NCI-H1417 treated with DMSO at 0.1 percent for 48 hours (cell line): ENCODE measurements around the gene PPL.
"Not testable (repeated sequence)": the region's sequence is repeated elsewhere in the genome, so short reads cannot be mapped to it uniquely, and the experiment has no call there.

Experiments
- DNase-seq: peaks from one replicate; lab custom pipeline; 2025; lab: John Stamatoyannopoulos, UW

Gene PPL

DNA sequence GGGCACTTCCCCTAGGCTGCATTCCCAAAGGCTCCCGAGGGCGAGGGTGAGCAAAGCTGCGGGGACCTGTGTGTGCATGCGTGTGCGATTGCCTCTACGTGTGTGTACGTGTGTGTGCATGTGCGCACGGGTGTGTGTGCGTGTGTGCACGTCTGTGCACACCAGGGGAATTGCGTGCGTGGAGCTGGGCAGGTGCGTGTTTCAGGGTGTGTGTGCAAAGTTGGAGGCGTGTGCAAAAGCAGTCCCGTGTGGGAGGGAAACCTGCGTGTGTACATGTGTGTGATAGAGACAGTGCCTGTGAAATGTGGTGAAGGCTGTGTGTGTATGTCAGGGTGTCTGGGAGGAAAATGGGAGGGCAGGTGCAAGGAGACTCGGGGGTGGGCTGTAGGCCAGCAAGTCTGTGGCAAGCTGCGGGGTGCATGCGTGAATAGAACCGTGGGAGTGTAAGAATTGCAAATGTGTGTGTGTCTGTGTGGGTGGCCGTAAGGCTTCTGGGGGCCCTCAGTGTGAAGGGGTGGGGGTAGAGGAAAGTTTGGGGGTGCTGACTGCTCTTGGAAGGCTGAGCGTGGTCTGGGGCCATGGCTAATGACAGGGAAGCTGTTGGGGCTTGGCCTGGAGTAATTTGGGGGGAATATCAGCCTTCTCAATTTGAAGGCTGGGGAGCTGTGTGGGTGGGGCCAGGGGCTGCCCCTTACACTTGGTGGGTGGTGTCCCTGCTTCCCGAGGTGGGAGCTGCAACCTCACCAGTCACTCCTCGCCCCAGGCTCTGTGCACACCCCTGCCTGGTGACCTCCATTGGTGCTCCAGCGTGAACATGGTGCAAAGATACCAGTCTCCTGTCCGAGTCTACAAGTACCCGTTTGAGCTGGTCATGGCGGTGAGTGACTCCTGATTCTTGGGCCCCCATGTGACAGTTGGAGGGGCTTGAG, 21.8 kb upstream of the PPL start:
- no peak for DNase-seq

DNA sequence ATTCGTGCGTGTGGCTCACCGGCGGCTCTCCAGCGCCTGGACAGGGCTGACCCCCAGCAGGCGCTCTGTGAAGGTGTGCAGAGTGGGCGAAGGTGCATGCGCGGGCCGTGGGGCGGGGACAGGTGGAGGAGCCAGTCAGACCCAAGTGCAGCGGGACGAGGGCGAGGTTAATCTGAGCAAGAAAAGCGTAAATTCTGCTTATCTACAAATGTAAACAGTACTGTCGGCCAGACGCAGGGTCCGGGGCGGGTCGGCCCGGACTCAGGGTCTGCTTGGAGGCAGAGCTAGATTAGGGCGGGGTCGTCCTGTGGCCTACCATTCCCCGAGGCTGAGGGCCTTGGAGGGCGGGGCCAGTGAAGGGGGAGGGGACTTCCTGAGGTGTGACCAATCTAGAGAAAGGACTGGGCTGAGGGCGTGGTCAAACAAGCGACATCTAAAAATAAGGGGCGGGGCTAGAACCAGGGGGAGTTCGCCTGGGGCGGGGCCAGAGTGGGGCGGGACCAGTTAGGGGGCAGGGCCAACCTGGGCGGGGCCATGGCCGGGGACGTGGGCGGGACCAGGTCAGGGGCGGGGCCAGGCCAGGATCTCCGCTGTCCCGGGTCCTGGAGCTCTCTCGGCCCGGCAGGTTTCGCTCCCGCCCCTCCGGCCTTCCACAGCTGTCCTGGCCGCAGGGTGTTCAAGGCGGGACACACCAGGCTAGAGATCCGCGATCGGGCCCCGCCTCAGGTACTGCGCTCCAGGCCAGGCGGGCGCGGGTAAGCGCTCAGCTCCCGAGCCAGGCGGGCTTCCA, 21.0 kb upstream of the PPL start, which contains the start of gene SEC14L5:
Gene SEC14L5, plus strand, starts transcription at position 611 of the 790 bp plus-strand sequence. CDS start 994 bp downstream, outside the sequence.
- DNase-seq = peak; percentile 88

DNA sequence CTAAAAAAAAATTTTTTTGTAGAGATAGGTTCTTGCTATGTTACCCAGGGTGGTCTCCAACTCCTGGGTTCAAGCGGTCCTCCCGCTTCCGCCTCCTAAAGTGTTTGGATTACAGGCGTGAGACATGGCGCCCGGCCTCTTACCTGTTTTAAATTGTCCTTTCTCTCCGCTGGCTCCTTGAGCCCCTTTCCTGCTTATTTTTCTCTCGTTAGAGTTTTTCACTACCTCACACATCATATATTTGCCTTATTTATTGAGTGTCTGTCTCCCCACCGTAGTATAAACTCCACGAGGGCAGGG, 20.4 kb upstream of the PPL start:
- no peak for DNase-seq

DNA sequence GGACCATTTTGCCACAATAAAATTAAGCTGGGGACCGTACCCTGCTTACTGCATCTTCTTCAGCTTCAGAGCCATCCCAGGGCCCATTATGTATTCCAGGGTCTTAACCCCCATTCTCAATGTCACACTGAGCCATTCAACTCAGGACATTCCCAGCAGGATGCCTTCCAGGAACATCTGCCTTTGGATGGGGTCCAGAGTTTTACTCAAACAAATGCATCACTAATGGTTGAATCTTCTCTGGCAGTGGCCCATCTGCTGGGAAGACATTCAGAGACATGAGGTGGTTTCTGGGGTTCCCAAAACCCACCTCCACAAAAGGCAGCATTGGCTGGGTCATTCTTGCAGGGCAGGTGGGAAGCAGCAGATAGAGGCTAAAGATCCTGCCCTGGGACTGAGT, 17.8 kb upstream of the PPL start:
- no peak for DNase-seq

DNA sequence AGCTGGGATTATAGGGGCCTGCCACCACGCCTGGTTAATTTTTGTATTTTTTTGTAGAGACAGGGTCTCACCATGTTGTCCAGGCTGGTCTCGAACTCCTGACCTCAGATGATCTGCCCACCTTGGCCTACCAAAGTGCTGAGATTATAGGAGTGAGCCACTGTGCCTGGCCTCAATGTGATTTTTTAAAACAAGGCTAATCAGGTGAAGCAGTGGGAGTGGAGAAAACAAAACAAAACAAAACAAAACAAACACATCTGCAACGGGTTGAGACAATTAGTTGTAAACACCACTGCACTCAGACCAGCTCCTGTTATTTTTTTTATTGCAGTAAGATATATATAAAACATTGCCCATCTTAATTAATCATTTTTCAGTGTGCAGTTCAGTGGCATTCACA, 14.6 kb upstream of the PPL start:
- not testable (repeated sequence) for DNase-seq

DNA sequence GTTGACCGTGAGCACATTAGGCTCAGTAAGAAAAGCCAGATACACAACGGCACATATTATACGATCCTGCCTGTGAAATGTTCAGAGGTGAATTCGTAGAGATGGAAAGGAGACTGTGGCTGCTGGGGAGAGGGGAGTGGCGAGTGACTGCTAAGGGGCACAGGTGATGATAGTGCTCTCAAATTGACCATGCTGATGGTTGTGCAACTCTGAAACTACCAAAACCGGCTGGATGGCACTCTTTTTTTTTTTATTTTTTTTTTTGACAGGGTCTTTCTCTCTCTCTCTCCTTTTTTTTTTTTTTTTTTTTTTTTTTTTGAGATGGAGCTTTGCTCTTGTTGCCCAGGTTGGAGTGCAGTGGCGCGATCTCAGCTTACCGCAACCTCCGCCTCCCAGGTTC, 13.0 kb upstream of the PPL start:
- no peak for DNase-seq

DNA sequence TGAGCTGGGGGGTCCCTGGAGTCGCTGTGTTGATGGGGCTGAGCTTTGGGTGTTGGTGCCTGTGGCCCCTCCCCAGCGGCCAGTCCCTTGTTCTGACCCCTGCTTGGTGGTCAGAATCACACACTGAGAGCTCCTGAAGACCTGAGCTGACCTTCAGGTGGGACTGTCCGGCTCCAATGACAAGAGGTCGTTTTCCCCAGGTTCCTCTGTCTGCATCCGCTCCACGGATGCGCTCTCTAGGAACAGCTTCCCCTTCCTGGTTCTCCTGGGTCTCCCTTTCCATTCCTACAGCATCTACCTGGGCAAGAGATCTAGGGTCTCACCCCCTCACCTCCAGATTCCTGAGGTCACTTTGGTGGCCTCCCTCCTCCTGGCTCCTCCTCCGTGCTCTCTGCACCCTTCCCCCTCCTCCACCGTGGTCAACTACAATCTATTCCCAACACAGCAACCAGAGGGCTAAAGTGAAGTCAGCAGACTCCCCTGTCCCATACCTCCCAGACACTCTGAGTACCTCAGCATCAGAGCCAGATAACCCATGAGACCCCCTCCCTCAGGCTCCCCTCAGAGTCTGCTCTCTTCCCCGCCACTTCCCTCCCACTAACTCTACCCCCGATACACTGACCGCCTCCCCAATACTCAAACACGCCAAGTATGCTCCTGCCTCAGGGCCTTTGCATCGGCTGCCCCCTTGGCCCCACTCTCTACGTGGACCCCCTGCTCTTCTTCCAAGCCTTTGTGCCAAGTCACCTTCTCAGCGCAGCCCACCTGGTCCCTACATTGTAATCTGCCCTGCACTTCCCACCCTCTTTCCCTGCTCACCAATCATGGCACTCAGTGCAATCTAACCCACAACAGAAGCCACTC, 12.2 kb upstream of the PPL start:
- DNase-seq = no peak

DNA sequence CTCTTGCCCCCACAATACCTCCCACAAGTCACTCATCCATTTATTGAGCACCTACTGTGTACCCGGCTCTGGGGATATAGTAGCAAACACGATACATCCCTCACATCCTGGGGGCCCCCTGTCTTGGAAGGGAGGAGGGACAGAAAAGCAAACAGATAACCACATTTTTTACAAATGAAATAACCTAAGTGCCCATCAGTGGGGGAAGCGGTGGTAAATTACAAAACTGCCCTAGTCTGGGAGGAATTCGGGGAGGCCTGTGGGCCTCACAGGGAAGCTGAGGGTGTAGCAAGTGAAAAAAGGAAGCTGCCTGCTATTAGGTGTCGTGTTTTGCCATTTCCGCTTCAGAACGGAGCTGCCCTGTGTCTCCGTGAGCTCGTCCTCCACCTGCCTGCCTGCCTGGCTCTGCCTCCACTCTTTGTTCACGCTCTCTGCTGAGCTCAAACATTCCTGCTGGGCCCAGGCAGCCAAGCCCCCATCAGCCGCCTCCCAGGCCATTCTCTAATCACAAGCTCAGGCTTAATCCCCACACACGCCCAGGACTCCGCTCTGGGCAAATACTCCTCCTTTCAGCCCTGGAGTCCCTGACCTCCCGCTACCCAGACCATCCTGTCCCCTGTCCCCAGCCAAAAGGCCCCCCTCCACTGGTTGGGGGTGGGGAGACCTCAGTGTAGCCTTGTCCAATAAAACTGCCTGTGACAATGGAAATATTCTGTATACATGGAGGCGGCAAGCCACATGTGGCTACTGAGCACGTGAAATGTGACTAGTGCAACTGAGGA, 11.0 kb upstream of the PPL start:
- peak; percentile 49 for DNase-seq

DNA sequence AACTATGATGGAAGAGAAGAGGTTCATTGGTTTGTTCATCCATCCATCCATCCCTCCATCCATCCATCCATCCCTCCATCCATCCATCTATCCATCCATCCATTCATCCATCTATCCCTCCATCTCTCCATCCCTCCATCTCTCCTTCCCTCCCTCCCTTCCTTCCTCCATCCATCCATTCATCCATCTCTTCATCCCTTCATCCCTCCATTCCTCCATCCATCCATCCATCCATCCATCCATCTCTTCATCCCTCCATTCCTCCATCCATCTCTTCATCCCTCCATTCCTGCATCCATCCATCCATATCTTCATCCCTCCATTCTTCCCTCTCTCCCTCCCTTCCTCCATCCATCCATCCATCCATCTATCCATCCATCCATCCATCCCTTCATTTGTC, 10.0 kb upstream of the PPL start:
- DNase-seq = no peak

DNA sequence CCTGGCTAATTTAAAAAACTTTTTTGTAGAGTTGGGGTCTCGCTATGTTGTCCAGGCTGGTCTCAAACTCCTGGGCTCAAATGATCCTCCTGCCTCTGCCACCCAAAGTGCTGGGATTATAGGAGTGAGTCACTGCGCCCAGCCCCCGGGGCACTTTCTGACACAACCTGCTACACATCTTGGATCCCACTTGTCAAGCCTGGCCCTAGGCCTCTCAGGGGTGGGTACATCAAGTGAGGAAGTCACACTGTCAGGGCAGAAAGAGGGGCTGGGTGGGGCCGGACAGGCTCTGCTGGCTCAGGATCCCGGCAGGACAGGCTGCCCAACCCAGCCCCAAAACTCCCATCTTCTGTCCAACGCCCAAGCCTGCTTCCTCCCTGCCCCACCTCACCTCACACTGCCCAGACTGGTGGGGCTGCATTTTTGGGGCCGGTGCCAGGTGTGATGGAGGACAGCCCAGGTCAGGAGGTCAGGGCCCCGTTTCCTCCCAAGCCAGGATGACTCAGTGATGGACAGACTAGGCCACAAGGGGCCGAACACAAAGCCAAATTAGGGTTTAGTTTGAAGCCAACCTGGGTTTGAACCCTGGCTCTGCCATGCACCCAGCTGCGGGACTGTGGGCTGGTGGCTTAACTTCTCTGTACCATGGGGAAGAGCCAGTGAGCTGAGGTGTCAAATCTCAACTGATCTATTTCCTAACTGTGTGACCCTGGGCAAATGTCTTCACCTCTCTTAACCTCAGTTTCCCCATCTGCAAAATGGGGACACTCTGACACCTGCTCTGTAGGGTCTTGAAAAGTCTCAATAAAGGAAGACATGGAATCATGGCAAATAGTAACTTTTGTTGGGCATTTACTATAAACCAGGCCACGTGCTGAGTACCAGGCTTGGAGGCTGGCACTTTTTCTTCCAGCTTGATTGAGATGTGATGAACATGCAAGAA, 8.9 kb upstream of the PPL start:
- no peak for DNase-seq

DNA sequence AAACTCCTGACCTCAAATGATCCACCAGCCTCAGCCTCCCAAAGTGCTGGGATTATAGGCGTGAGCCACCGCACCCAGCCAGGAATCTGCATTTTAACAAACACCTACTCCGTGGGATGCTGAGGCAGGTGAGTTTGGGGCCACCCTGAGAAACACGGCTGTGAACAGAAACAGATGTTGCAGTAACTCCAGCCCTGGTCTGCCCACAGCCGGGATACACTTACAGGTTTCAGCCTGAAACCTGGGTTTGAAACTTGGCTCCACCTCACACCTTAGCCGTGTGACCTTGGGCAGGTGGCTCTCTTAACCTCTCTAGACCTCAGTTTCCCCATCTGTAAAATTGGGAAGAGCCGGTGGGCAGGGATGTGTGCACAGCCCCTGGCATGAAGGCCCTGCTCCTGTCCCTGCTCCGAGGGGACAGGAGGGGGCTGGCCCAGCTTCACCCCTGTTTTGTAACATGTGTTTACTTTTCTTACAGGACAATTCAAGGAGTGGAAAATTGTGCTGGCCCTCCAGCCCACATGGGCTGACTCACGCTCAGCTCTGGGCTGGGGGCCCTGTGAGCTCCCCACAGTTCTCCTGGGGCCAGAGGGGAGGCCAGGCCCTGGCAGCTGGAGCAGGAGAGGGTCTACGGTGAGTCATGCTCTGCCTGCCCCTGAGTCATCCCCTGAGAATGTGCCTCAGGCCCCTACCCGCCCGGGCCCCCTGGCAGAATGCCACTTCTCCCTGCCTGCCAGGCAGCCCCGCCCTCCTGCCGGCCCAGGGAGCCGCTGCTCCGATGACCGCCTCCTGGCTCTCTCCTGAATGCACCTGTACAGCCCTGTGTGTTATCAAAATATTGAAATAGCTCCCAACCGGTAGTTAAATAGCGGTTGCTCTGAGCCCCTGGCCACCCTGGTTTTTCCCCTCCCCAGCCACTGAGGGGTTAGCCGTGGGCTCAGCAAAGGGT, 7.7 kb upstream of the PPL start:
- DNase-seq = peak; percentile 64

DNA sequence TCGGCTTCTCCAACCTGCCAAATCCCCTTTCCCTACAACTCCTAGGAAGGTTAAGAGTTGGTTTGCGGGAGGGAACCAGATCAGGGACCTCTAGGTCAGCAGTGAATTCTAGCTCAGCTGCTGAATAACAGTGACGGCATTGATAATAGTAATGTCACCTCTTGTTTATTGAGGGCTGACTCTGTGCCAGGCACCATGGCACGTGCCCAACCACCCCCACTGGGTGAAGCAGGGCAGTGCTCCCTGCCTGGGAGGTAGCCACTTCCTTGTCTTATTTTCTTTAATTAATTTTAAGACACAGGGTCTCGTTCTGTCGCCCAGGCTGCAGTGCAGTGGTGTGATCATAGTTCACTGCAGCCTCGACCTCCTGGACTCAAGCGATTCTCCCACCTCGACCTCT, 5.5 kb upstream of the PPL start:
- no peak for DNase-seq

DNA sequence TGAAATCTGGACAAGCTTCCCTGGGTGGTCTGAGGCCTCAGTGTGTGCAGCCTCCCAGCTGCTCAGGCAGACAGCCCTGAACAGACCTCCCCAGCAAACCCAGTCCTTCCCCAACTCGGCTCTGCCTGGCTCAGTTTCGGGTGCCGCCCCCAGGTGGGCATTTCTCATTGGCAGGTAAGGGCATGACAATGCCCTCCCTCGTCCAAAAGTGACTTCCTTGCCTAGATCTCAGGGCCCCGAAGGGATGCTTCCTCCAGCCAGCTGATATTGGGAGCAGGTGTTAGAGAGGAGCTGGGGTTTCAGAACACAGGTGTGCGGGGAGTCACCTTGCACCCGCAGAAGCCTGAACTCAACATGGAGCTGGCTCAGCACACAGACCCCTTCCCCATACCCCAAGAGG, 3.8 kb upstream of the PPL start:
- DNase-seq = no peak

DNA sequence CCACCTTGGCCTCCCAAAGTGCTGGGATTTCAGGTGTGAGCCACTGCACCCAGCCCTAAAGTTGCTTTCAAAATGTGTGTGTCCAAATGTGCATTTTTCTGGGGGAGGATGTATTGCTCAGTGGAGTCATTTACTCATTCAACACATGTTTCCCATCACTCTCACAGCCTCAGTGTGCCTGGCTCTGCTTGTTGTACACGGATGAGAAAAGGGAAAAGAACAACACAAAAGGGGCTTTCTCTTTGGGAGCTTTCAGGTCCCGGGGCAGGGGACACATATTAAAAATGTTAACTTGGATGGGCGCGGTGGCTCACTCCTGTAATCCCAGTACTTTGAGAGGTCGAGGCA, 1.7 kb upstream of the PPL start:
- DNase-seq = no peak

DNA sequence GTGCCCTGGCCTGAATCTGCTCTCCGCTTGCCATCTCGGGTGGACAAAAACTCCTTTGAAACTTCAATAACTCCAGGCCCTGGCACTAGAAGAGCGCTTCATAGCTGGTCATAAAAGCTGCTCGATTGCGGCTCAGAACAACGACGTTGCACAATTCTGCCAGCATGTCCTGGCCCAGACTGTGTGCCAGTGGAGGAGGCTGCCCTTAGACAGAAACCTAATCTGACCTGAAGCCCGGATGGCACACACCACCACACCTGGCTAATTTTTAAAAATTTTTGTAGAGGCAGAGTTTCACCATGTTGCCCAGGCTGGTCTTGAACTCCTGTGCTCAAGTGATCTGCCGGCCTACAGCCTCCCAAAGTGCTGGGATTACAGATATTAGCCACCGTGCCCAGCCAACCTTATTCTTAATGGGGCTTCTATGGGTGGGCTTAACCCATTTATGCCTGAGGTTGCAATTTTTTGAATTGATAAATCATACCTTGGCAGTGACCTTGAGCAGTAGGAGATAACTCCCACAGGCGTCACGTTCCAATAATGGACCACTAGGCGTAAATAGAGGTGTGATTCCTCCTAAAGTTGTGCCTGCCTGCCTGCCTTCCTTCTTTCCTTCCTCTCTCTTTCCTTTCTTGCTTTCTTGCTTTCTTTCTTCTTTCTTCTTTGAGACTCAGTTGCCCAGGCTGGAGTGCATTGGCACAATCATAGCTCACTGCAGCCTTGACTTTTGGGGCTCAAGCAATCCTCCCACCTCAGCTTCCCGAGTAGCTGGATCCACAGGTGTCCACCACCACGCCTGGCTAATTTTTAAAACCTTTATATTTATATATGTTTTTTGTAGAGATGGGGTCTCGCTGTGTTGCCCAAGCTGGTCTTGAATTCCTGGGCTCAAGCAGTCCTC, 1.1 kb upstream of the PPL start:
- no peak for DNase-seq

DNA sequence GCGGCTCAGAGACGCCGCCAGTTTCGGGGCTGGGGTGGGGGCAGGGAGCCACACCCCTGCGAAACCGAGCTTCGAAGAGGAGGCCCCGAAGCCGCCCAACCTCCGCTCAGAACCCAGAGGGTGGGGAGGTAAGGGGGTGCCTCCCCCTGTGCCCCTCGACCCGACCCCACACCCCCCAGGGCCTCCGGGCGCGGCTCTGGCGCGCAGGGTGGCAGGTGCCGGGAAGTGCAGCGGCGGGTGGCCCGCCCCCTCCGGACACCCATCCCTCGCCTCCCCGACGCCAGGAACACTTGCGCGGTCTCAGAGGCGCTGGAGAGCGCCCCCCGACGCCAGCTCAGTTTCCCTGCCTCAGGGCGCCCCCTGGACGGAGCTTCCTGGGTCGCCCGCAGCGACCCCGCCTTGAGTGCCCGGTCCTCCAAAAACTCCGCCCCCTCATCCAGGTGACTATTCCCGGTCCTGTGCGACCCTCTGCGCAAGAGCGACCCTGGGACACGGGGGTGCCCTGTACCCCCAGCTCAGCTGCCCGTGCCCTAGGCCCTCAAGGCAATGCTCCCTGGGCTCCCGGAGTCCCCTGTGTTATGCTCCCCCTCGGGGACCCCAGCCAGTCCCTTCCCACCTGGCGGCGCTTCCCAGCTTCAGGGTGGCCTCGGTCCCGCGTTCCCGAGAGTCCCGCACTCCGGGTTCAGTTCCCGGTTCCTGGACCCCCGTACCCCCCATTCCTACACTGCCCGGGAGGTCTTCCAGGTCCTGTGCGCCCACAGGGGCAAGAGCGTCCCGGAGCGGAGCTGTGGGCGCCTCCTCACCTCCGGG, 562 bp downstream of the PPL start:
- DNase-seq = no peak

DNA sequence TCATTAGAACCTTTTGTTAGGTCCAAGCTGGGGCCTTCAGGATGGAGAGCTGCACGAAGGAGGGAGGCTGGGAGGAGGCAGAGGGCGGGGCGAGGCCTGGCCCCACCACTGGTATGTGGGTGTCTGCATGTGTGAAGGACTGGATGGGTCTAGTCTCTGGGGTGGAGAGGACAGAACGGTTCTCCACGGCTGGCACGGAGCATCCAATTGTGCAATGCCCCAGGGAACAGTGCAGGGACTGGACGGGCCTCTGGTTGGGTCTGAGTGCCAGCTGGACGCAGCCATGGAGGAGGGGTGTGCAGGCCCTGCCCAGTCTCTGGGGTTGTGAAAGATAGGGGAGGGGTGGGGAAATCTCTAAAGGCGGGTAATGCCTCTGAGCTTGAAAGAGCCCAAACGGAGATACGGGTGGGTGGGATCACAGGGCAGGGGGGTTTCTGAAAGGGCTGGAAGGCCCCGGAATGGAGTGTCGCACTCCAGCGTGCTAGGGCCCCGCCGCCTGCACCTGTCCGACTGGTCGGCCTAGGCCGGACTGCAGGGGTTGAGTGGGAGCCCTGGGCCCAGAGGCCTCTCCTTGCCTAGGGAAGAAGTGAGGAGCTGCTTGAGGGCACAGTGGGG, 1.6 kb downstream of the PPL start:
- no peak for DNase-seq
